HG02884 (cell line): ENCODE measurements around the gene ENKD1.

Experiments used
- ATAC-seq: cut with Tn5 transposase; IDR thresholded peaks from one replicate; pipeline ENCODE4 v1.9.1; 2021; ENCODE audit warnings: mild to moderate bottlenecking, moderate library complexity; ENCODE audit not compliant: unreplicated experiment

The ENKD1 gene

GRCh38 chr16:67651847-67652246, 14.7 kb downstream of the ENKD1 start:
- no peak for ATAC-seq

GRCh38 chr16:67651039-67651438, 15.5 kb downstream of the ENKD1 start:
- no peak for ATAC-seq

GRCh38 chr16:67650023-67650422, 16.5 kb downstream of the ENKD1 start:
- no peak for ATAC-seq

- ATAC-seq: no peak
Observed at GRCh38 chr16:67649494-67649931, 17.0 kb downstream of the ENKD1 start.

GRCh38 chr16:67648764-67649407, 17.7 kb downstream of the ENKD1 start:
- no peak for ATAC-seq

- no peak for ATAC-seq
Observed at GRCh38 chr16:67648088-67648763, 18.3 kb downstream of the ENKD1 start.

GRCh38 chr16:67647681-67648080, 18.9 kb downstream of the ENKD1 start:
- ATAC-seq: no peak

- ATAC-seq: no peak
Observed at GRCh38 chr16:67647111-67647651, 19.4 kb downstream of the ENKD1 start.

GRCh38 chr16:67645397-67646121, 21.0 kb downstream of the ENKD1 start:
- no peak for ATAC-seq

GRCh38 chr16:67644038-67644437, 22.5 kb downstream of the ENKD1 start:
- no peak for ATAC-seq

GRCh38 chr16:67641779-67642708, 24.5 kb downstream of the ENKD1 start:
- ATAC-seq: no peak

- no peak for ATAC-seq
Observed at GRCh38 chr16:67637625-67638024, 28.9 kb downstream of the ENKD1 start.

GRCh38 chr16:67636713-67637112, 29.8 kb downstream of the ENKD1 start:
- no peak for ATAC-seq

- ATAC-seq: no peak
Observed at GRCh38 chr16:67632415-67633172, 34.0 kb downstream of the ENKD1 start.

GRCh38 chr16:67628216-67628615, 38.3 kb downstream of the ENKD1 start:
- ATAC-seq: no peak

- ATAC-seq: no peak
Observed at GRCh38 chr16:67613808-67614207, 52.7 kb downstream of the ENKD1 start.
